DND-41 (cell line): ENCODE measurements around the gene NUBPL.
"Not testable (repeated sequence)": the region's sequence is repeated elsewhere in the genome, so short reads cannot be mapped to it uniquely, and the experiment has no call there.

Source experiments
- EZH2 ChIP-seq: IDR thresholded peaks from 3 replicates; pipeline ENCODE4 v1.6.1; 2012; ENCODE audit warnings: borderline replicate concordance, low read depth, mild to moderate bottlenecking, moderate library complexity, low read length, inconsistent platforms; ENCODE audit not compliant: severe bottlenecking
- TF ChIP-seq, protein P1 (sequence below): IDR thresholded peaks from 2 replicates; pipeline ENCODE4 v1.5.1; 2012; ENCODE audit warnings: borderline replicate concordance, low read length, moderate library complexity, mild to moderate bottlenecking; ENCODE audit not compliant: poor library complexity, severe bottlenecking; ENCODE audit errors: extremely low read depth

DNA sequence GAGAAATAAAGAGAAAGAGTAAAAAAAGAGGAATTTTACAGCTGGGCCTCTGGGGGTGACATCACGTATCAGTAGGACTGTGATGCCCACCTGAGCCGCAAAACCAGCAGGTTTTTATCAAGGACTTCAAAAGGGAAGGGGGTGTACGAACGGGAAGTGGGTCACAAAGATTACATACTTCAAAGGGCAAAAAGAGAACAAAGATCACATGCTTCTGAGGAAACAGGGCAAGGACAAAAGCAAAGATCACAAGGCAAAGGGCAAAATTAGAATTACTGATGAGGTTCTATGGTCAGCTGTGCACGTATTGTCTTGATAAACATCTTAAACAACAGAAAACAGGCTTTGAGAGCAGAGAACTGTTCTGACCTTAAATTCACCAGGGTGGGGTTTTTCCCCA lies 91.7 kb downstream of the NUBPL start:
- TF ChIP-seq, protein P1, sequence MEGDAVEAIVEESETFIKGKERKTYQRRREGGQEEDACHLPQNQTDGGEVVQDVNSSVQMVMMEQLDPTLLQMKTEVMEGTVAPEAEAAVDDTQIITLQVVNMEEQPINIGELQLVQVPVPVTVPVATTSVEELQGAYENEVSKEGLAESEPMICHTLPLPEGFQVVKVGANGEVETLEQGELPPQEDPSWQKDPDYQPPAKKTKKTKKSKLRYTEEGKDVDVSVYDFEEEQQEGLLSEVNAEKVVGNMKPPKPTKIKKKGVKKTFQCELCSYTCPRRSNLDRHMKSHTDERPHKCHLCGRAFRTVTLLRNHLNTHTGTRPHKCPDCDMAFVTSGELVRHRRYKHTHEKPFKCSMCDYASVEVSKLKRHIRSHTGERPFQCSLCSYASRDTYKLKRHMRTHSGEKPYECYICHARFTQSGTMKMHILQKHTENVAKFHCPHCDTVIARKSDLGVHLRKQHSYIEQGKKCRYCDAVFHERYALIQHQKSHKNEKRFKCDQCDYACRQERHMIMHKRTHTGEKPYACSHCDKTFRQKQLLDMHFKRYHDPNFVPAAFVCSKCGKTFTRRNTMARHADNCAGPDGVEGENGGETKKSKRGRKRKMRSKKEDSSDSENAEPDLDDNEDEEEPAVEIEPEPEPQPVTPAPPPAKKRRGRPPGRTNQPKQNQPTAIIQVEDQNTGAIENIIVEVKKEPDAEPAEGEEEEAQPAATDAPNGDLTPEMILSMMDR, result not testable (repeated sequence)
- TF ChIP-seq EZH2, result not testable (repeated sequence)
